Common myeloid progenitor, CD34-positive (primary cell): ENCODE results near the gene C21orf91.

ENCODE experiments used
- CTCF ChIA-PET: fragments of 350-600 bp; sonication (Branson Sonifier 250); formaldehyde crosslinking; loops from one replicate; lab custom pipeline; 2021; ENCODE audit warnings: antibody characterized with exemption; lab: Charles Lee
- POLR2A ChIA-PET: fragments of 350-600 bp; sonication (Branson Sonifier 250); formaldehyde crosslinking; loops from one replicate; lab custom pipeline; 2021; ENCODE audit warnings: antibody characterized with exemption; lab: Charles Lee
- DNase-seq, 3 donors: peaks; one replicate each; pipeline versions ENCODE4 v3.0.0 to v3.0.0-alpha.2; 2013
- H3K27ac ChIP-seq, 2 experiments: 1 replicate in 1 of 2; 2 replicates in 1 of 2; pipeline ENCODE4 v1.7.0; 2013; ENCODE audit warnings: inconsistent platforms in 2 of 2, low read length in 2 of 2, mild to moderate bottlenecking in 2 of 2, low read depth in 1 of 2, moderate library complexity in 1 of 2; ENCODE audit not compliant: severe bottlenecking in 2 of 2, insufficient read depth in 1 of 2, poor library complexity in 1 of 2
- H3K27me3 ChIP-seq, 5 experiments: replicated peaks in 2 of 5; 1 replicate in 3 of 5; 2 replicates in 2 of 5; pipeline versions ENCODE4 v1.6.1 to v1.7.0; 2013; ENCODE audit warnings: low read length in 4 of 5, mild to moderate bottlenecking in 2 of 5, moderate library complexity in 2 of 5, inconsistent platforms in 1 of 5; ENCODE audit not compliant: insufficient read depth in 5 of 5, control insufficient read depth in 4 of 5
- H3K36me3 ChIP-seq, 4 experiments: 1 replicate in 2 of 4; 2 replicates in 2 of 4; pipeline versions ENCODE4 v1.6.1 to v1.7.0; 2013; ENCODE audit warnings: low read length in 3 of 4, control low read depth in 1 of 4, mild to moderate bottlenecking in 1 of 4; ENCODE audit not compliant: control insufficient read depth in 4 of 4, insufficient read depth in 4 of 4
- H3K4me1 ChIP-seq, 4 experiments: 1 replicate in 3 of 4; 2 replicates in 1 of 4; pipeline versions ENCODE4 v1.6.1 to v1.7.1; 2013; ENCODE audit warnings: low read length in 3 of 4, mild to moderate bottlenecking in 3 of 4, control low read depth in 1 of 4, inconsistent platforms in 1 of 4, moderate library complexity in 1 of 4; ENCODE audit not compliant: control insufficient read depth in 4 of 4, insufficient read depth in 4 of 4; ENCODE audit errors: control extremely low read depth in 1 of 4
- H3K4me3 ChIP-seq, 7 experiments: 1 replicate in 4 of 7; 2 replicates in 3 of 7; pipeline versions ENCODE4 v1.5.1 to v1.7.0; 2013; ENCODE audit warnings: mild to moderate bottlenecking in 7 of 7, low read length in 6 of 7, moderate library complexity in 6 of 7, inconsistent platforms in 2 of 7, low read depth in 2 of 7, control low read depth in 1 of 7; ENCODE audit not compliant: insufficient read depth in 4 of 7, control insufficient read depth in 1 of 7; ENCODE audit errors: extremely low read depth in 1 of 7
- H3K9me3 ChIP-seq, 5 experiments: 1 replicate in 4 of 5; 2 replicates in 1 of 5; pipeline versions ENCODE4 v1.6.1 to v1.7.1; 2013; ENCODE audit warnings: low read length in 4 of 5, mild to moderate bottlenecking in 2 of 5, inconsistent platforms in 1 of 5, low read depth in 1 of 5, moderate library complexity in 1 of 5; ENCODE audit not compliant: control insufficient read depth in 4 of 5, insufficient read depth in 2 of 5; ENCODE audit errors: control extremely low read depth in 1 of 5
- WGBS: methylation state at CpG from one replicate; pipeline ENCODE4 v1.1.5; 2013; ENCODE audit not compliant: insufficient coverage; 5-methylcytosine and 5-hydroxymethylcytosine counted together

Gene C21orf91

GRCh38 chr21:17794518-17795145 lies 24.5 kb downstream of the C21orf91 start:
- no peaks in the 10 kb centered on the region for H3K27me3 ChIP-seq
- H3K36me3 ChIP-seq: peaks cover 6 to 22% (median 11%) of the 10 kb centered on the region in 4 experiments
- H3K27ac ChIP-seq: peak overlapping the region; percentile 40 to 82
- CTCF ChIA-PET: interaction anchor here (0.7 to 2.9 kb wide), 5 partner anchors 11 to 23 kb away, joined by 3 to 11 read pairs (median 10); no protein-coding TSS in a partner anchor
- no peaks in the 10 kb centered on the region for H3K9me3 ChIP-seq
- WGBS: no CpG with 5 or more reads among the region's 4 CpGs
- peaks cover 19 to 67% (median 31%) of the 10 kb centered on the region in 4 experiments for H3K4me1 ChIP-seq
- peak overlapping the region in 5 of 7 experiments; percentile 28 to 80 (median 42) for H3K4me3 ChIP-seq
- peak in 2 of 3 donors; percentile 51 to 59 for DNase-seq
- POLR2A ChIA-PET: interaction anchor here (0.8 kb wide), 1 partner anchor 24 kb away, joined by 3 read pairs; no protein-coding TSS in a partner anchor

DNA sequence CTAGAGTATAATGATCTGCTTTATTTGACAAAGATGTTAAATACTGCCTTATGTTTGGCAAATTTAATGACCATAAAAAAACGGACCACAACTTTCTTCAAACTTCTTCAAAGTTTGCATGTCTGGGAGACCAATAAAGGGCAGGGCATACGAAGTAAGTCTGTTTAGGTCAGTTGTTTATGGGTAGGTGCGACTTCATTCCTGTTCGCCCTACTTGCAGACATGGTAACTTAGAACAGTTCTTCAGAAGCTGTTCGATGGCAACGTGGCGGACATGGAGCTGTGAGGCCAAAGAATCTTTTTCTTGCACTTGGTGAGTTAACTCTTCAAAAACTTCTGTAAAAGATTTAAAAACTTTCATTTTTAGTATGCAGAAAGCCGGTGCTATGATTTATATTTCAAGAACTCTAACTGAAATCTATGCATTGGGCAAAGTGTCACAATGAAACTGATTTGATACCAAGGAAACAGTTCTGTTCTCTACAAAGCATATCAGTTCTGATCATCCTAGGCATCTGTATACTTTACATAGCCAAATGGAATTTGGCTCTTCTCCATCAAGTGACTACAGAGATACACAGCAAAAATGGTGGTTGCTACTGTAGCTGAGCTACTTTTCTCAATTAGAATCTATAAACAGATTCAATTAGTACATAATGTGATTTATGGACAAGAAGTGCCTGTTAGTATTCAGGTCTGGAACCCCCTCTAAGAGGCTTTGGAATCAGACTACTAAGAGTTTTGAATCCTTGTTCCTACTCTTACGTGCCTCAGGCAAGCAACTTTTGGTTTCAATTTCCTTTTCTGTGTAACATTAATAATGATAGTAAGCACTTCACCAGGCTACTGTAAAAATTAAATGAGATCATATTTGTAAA lies 25.7 kb downstream of the C21orf91 start:
- peak in 2 of 3 donors; percentile 65 to 78 for DNase-seq
- Histone ChIP-seq H3K27me3 (no peaks in the 10 kb centered on the region), H3K27ac (peak overlapping the region; percentile 69 to 82), H3K4me1 (peaks cover 23 to 72% (median 39%) of the 10 kb centered on the region in 4 experiments), H3K9me3 (no peaks in the 10 kb centered on the region), H3K36me3 (peaks cover 5 to 22% (median 10%) of the 10 kb centered on the region in 4 experiments), H3K4me3 (peak overlapping the region in 6 of 7 experiments; percentile 38 to 80 (median 56))
- ChIA-PET CTCF (interaction anchor here (0.7 to 3.2 kb wide), 5 partner anchors 9 to 24 kb away, joined by 3 to 16 read pairs (median 11); no protein-coding TSS in a partner anchor), POLR2A (interaction anchor here (0.6 kb wide), 1 partner anchor 120 kb away, joined by 3 read pairs; no protein-coding TSS in a partner anchor)
- WGBS: 90% methylated on average over 4 of the region's 9 CpGs

DNA sequence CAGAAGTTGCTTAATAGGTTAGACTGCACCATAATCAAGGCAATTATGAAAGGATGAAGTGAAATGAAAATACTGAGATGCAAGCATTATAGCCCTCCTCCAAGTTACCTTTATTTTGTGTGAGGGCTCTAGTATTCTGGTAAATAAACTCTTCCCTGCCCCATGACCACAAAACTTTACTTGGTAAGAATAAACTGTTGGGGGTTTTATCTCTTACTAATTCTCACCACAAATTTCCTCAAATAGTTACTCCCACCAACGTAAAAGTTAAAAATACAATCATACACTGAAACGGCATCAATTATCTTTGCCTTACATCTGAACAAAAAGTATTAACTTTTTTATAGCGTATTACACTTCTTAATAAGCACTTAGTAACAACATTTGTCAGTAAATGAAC lies 29.5 kb downstream of the C21orf91 start:
- ChIA-PET POLR2A (no interaction called here), CTCF (interaction anchor here (1.5 kb wide), 1 partner anchor 109 kb away, joined by 3 read pairs; no protein-coding TSS in a partner anchor)

DNA sequence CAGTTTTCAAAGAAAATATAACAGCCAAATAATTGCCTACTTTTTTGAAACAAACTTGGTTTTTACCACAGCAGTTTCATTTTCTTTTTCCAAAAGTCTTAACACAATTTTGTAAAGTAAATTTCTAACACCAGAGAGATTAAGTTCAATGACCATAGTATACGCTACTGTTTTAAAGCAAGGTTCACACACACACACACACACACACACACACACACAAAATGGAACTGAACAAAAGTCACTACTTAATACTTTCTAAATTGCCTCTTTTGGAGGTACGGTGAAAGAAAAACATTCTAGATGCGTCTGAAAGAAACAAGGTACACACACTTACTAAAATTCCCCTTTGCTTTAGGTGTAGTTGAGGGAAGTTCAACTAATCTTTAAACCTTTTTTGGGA lies 30.1 kb downstream of the C21orf91 start:
- Histone ChIP-seq H3K27ac (peak overlapping the region; percentile 22 to 74), H3K36me3 (peaks cover 4 to 23% (median 13%) of the 10 kb centered on the region in 4 experiments), H3K4me3 (peak overlapping the region in 2 of 7 experiments; percentile 2 to 46), H3K4me1 (peaks cover 27 to 78% (median 58%) of the 10 kb centered on the region in 4 experiments), H3K9me3 (peaks cover 0 to 8% (median 0%) of the 10 kb centered on the region in 5 experiments), H3K27me3 (no peaks in the 10 kb centered on the region)
- ChIA-PET CTCF (no interaction called here), POLR2A (no interaction called here)
- no CpG with 5 or more reads among the region's 3 CpGs for whole genome bisulfite sequencing
- DNase-seq: peak in 1 of 3 donors; percentile 52

More for the DNA sequence above, 29.5 kb downstream of the C21orf91 start:
- Histone ChIP-seq H3K27ac (peak overlapping the region; percentile 37 to 74), H3K4me1 (peaks cover 26 to 78% (median 58%) of the 10 kb centered on the region in 4 experiments), H3K36me3 (peaks cover 4 to 23% (median 13%) of the 10 kb centered on the region in 4 experiments), H3K4me3 (peak overlapping the region in 3 of 7 experiments; percentile 1 to 46 (median 23)), H3K9me3 (peaks cover 0 to 8% (median 0%) of the 10 kb centered on the region in 5 experiments), H3K27me3 (no peaks in the 10 kb centered on the region)
- WGBS: no CpG with 5 or more reads among the region's 3 CpGs
- peak; percentile 43 to 78 (median 66) for DNase-seq

GRCh38 chr21:17786851-17787181 lies 32.3 kb downstream of the C21orf91 start:
- peaks cover 30 to 85% (median 65%) of the 10 kb centered on the region in 4 experiments for H3K4me1 ChIP-seq

DNA sequence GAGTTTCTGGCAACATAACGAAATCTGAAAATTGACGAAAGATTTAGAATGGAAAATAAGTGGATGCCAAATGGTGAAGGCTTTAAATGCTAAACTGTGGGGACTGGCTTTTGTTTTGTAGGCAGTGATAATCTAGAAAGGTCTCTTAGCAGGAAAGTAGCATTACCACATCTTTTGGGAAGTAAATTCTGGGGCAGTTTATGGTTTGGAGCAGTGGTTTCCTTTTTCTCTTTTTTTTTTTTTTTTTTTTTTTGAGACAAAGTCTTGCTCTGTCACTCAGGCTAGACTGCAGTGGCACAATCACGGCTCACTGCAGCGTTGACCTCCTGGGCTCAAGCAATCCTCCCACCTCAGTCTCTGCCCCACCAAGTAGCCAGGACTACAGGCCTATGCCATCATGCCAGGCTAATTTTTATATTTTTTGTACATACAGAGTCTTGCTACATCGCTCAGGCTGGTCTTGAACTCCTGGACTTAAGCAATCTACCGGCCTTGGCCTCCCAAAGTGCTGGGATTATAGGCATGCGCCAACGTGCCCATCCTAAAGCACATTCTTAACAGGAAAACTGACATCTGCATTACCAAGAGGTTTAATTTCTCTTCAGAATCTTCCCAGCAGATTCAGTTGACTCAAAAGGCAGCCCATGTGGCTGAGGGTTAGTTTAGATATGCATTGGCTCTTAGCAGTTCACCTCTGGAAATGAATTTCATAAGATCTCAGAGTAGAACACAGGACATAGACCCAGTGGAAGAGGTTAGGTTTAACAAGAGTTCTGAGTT lies 32.9 kb downstream of the C21orf91 start:
- Histone ChIP-seq H3K9me3 (peaks cover 0 to 8% (median 0%) of the 10 kb centered on the region in 5 experiments), H3K27me3 (no peaks in the 10 kb centered on the region), H3K27ac (peak overlapping the region in 1 of 2 experiments; percentile 2), H3K4me1 (peaks cover 30 to 91% (median 65%) of the 10 kb centered on the region in 4 experiments), H3K4me3 (peak overlapping the region in 2 of 7 experiments; percentile 14 to 34), H3K36me3 (peaks cover under 1 to 16% (median 7%) of the 10 kb centered on the region in 4 experiments)
- 82% methylated on average over 8 of the region's 8 CpGs for WGBS
- CTCF ChIA-PET: no interaction called here
- peak in 2 of 3 donors; percentile 78 to 82 for DNase-seq
- POLR2A ChIA-PET: no interaction called here

More at GRCh38 chr21:17786851-17787181, 32.3 kb downstream of the C21orf91 start:
- H3K27me3 ChIP-seq: no peaks in the 10 kb centered on the region
- no peak for DNase-seq
- H3K27ac ChIP-seq: peak overlapping the region in 1 of 2 experiments; percentile 2
- POLR2A ChIA-PET: interaction anchor here (1.1 kb wide), 1 partner anchor 32 kb away, joined by 3 read pairs; no protein-coding TSS in a partner anchor
- WGBS: 100% methylated on average over 1 of the region's 2 CpGs
- peaks cover 0 to 8% (median 0%) of the 10 kb centered on the region in 5 experiments for H3K9me3 ChIP-seq
- peak overlapping the region in 1 of 7 experiments; percentile 14 for H3K4me3 ChIP-seq
- CTCF ChIA-PET: interaction anchor here (1.9 kb wide), 1 partner anchor 12 kb away, joined by 7 read pairs; no protein-coding TSS in a partner anchor
- peaks cover 2 to 19% (median 9%) of the 10 kb centered on the region in 4 experiments for H3K36me3 ChIP-seq
